B cell (primary cell): ENCODE results near the gene ATP6V1G2.

Experiments
- CTCF ChIP-seq: fragments of 200-600 bp; IDR thresholded peaks from one replicate; pipeline ENCODE4 v1.8.0; 2022; ENCODE audit warnings: antibody characterized with exemption, mild to moderate bottlenecking
- EZH2 ChIP-seq: IDR thresholded peaks from 2 replicates; pipeline ENCODE4 v1.6.1; 2012; ENCODE audit warnings: borderline replicate concordance, low read depth, mild to moderate bottlenecking, moderate library complexity, low read length; ENCODE audit not compliant: insufficient read depth, poor library complexity, severe bottlenecking

- TF ChIP-seq CTCF (no peak), EZH2 (no peak)
These were observed 11.3 kb upstream of the ATP6V1G2 start for GRCh38 chr6:31557443-31558317.
